ENCODE data around the gene TMEM121.
"Not testable (repeated sequence)": the region's sequence is repeated elsewhere in the genome, so short reads cannot be mapped to it uniquely, and the experiment has no call there.

The TMEM121 gene

GRCh38 chr14:105541218-105541875, 15.0 kb downstream of the TMEM121 start:
- Histone ChIP-seq H3K27me3 (ENCODE audit: control insufficient read depth, low read length) (peaks cover 3% of the 10 kb centered on the region; the same call in 1 of the 2 replicates), H3K36me3 (ENCODE audit: control insufficient read depth, low read length) (no peaks in the 10 kb centered on the region), H4K20me1 (ENCODE audit: control insufficient read depth, insufficient read depth, low read depth, low read length) (no peaks in the 10 kb centered on the region), H3K4me3 (ENCODE audit: low read length) (no peak overlapping the region), H3K79me2 (ENCODE audit: control insufficient read depth, low read length) (no peaks in the 10 kb centered on the region), H3K9me3 (ENCODE audit: control insufficient read depth, insufficient read depth, low read length) (peaks cover 8% of the 10 kb centered on the region), H3F3A (ENCODE audit: control insufficient read depth, insufficient read depth) (no peaks in the 10 kb centered on the region), H3K4me2 (ENCODE audit: low read length) (no peak overlapping the region), H3K9me2 (replicated peaks; ENCODE audit: control insufficient read depth, low read length) (no peaks in the 10 kb centered on the region), H3K4me1 (ENCODE audit: control insufficient read depth, low read length) (peaks cover 3% of the 10 kb centered on the region; the same call in 1 of the 2 replicates), H3K27ac (ENCODE audit: low read depth, low read length) (no peak overlapping the region)
- TF ChIP-seq EZH2phosphoT487 (IDR thresholded peaks at IDR 0.05; ENCODE audit: borderline replicate concordance, low read length) (no peak), CTCF (IDR thresholded peaks at IDR 0.05; ENCODE audit: low read depth, low read length, poor library complexity, severe bottlenecking) (no peak)

GRCh38 chr14:105545676-105546075, 19.3 kb downstream of the TMEM121 start:
- H4K20me1 ChIP-seq (ENCODE audit: control insufficient read depth, insufficient read depth, low read depth, low read length); H3K4me2 ChIP-seq (ENCODE audit: low read length); H3F3A ChIP-seq (ENCODE audit: control insufficient read depth, insufficient read depth); H3K27ac ChIP-seq (ENCODE audit: low read depth, low read length); H3K4me1 ChIP-seq (ENCODE audit: control insufficient read depth, low read length); H3K4me3 ChIP-seq (ENCODE audit: low read length); H3K79me2 ChIP-seq (ENCODE audit: control insufficient read depth, low read length); H3K27me3 ChIP-seq (ENCODE audit: control insufficient read depth, low read length); H3K9me2 ChIP-seq (replicated peaks; ENCODE audit: control insufficient read depth, low read length); H3K36me3 ChIP-seq (ENCODE audit: control insufficient read depth, low read length): not testable (repeated sequence)
- peaks cover 18% of the 10 kb centered on the region for H3K9me3 ChIP-seq (ENCODE audit: control insufficient read depth, insufficient read depth, low read length)

GRCh38 chr14:105546410-105546809, 20.0 kb downstream of the TMEM121 start:
- not testable (repeated sequence) for H3K9me2 ChIP-seq (replicated peaks; ENCODE audit: control insufficient read depth, low read length); H3K36me3 ChIP-seq (ENCODE audit: control insufficient read depth, low read length); H3K27me3 ChIP-seq (ENCODE audit: control insufficient read depth, low read length); H3K27ac ChIP-seq (ENCODE audit: low read depth, low read length); H3K4me1 ChIP-seq (ENCODE audit: control insufficient read depth, low read length); H3K4me3 ChIP-seq (ENCODE audit: low read length); H3K79me2 ChIP-seq (ENCODE audit: control insufficient read depth, low read length); H4K20me1 ChIP-seq (ENCODE audit: control insufficient read depth, insufficient read depth, low read depth, low read length); H3K4me2 ChIP-seq (ENCODE audit: low read length); H3F3A ChIP-seq (ENCODE audit: control insufficient read depth, insufficient read depth)
- H3K9me3 ChIP-seq (ENCODE audit: control insufficient read depth, insufficient read depth, low read length) = peaks cover 18% of the 10 kb centered on the region

GRCh38 chr14:105547072-105547471, 20.7 kb downstream of the TMEM121 start:
- H3K4me1 ChIP-seq (ENCODE audit: control insufficient read depth, low read length); H3K27ac ChIP-seq (ENCODE audit: low read depth, low read length); H4K20me1 ChIP-seq (ENCODE audit: control insufficient read depth, insufficient read depth, low read depth, low read length); H3K9me2 ChIP-seq (replicated peaks; ENCODE audit: control insufficient read depth, low read length); H3K79me2 ChIP-seq (ENCODE audit: control insufficient read depth, low read length); H3K4me3 ChIP-seq (ENCODE audit: low read length); H3K27me3 ChIP-seq (ENCODE audit: control insufficient read depth, low read length); H3F3A ChIP-seq (ENCODE audit: control insufficient read depth, insufficient read depth); H3K4me2 ChIP-seq (ENCODE audit: low read length); H3K36me3 ChIP-seq (ENCODE audit: control insufficient read depth, low read length): not testable (repeated sequence)
- peaks cover 18% of the 10 kb centered on the region for H3K9me3 ChIP-seq (ENCODE audit: control insufficient read depth, insufficient read depth, low read length)

GRCh38 chr14:105547741-105548169, 21.4 kb downstream of the TMEM121 start:
- Histone ChIP-seq H3K4me1 (ENCODE audit: control insufficient read depth, low read length) (no peaks in the 10 kb centered on the region), H3K4me2 (ENCODE audit: low read length) (no peak overlapping the region), H3K36me3 (ENCODE audit: control insufficient read depth, low read length) (no peaks in the 10 kb centered on the region), H3K27me3 (ENCODE audit: control insufficient read depth, low read length) (no peaks in the 10 kb centered on the region), H3K9me2 (replicated peaks; ENCODE audit: control insufficient read depth, low read length) (no peaks in the 10 kb centered on the region), H4K20me1 (ENCODE audit: control insufficient read depth, insufficient read depth, low read depth, low read length) (no peaks in the 10 kb centered on the region), H3K9me3 (ENCODE audit: control insufficient read depth, insufficient read depth, low read length) (peaks cover 18% of the 10 kb centered on the region), H3K4me3 (ENCODE audit: low read length) (no peak overlapping the region), H3K27ac (ENCODE audit: low read depth, low read length) (no peak overlapping the region), H3K79me2 (ENCODE audit: control insufficient read depth, low read length) (no peaks in the 10 kb centered on the region), H3F3A (ENCODE audit: control insufficient read depth, insufficient read depth) (no peaks in the 10 kb centered on the region)
- TF ChIP-seq CTCF (IDR thresholded peaks at IDR 0.05; ENCODE audit: low read depth, low read length, poor library complexity, severe bottlenecking) (no peak), EZH2phosphoT487 (IDR thresholded peaks at IDR 0.05; ENCODE audit: borderline replicate concordance, low read length) (no peak)
